Endodermal cell (in vitro differentiated cells): ENCODE measurements around the gene TSC22D2. TPM values are rescaled to one million over a fixed set of nuclear protein-coding genes. Genes with fewer than 3 reads are reported as not detected.

Experiments
- DNase-seq: peaks from one replicate; pipeline ENCODE4 v3.0.0-alpha.2; 2017
- H3K27ac ChIP-seq: 2 replicates; pipeline ENCODE4 v1.5.1; 2013; ENCODE audit warnings: mild to moderate bottlenecking, low read depth, low read length, moderate library complexity
- H3K27me3 ChIP-seq: 2 replicates; pipeline ENCODE4 v1.6.1; 2013; ENCODE audit warnings: mild to moderate bottlenecking, low read length, moderate library complexity; ENCODE audit not compliant: insufficient read depth, control insufficient read depth, poor library complexity, severe bottlenecking
- H3K36me3 ChIP-seq: 2 replicates; pipeline ENCODE4 v1.7.0; 2013; ENCODE audit warnings: mild to moderate bottlenecking, low read length, moderate library complexity; ENCODE audit not compliant: control insufficient read depth, insufficient read depth
- H3K4me1 ChIP-seq: one replicate; pipeline ENCODE4 v1.7.0; 2013; ENCODE audit warnings: low read length; ENCODE audit not compliant: control insufficient read depth, insufficient read depth
- H3K4me3 ChIP-seq: 2 replicates; pipeline ENCODE4 v1.5.1; 2013; ENCODE audit warnings: mild to moderate bottlenecking, low read length, moderate library complexity
- H3K9ac ChIP-seq: 2 replicates; pipeline ENCODE4 v1.6.1; 2013; ENCODE audit warnings: mild to moderate bottlenecking, low read length, moderate library complexity; ENCODE audit not compliant: poor library complexity, severe bottlenecking; ENCODE audit errors: extremely low read depth
- H3K9me3 ChIP-seq: 2 replicates; pipeline ENCODE4 v1.6.1; 2013; ENCODE audit warnings: mild to moderate bottlenecking, low read length, moderate library complexity; ENCODE audit not compliant: control insufficient read depth
- H3K27ac Mint-ChIP-seq: 2 replicates; pipeline ENCODE4 v1.8.0; 2020; ENCODE audit warnings: mixed read lengths
- H3K27me3 Mint-ChIP-seq: 2 replicates; pipeline ENCODE4 v1.8.0; 2021; ENCODE audit warnings: mild to moderate bottlenecking, mixed read lengths; ENCODE audit not compliant: insufficient read depth
- H3K36me3 Mint-ChIP-seq: 2 replicates; pipeline ENCODE4 v1.8.0; 2020; ENCODE audit warnings: low read depth, mixed read lengths
- H3K4me1 Mint-ChIP-seq: 2 replicates; pipeline ENCODE4 v1.8.0; 2020; ENCODE audit warnings: mixed read lengths
- H3K4me3 Mint-ChIP-seq: 2 replicates; pipeline ENCODE4 v1.8.0; 2020; ENCODE audit warnings: mild to moderate bottlenecking, moderate library complexity, mixed read lengths
- H3K9me3 Mint-ChIP-seq: 2 replicates; pipeline ENCODE4 v1.8.0; 2020; ENCODE audit warnings: mild to moderate bottlenecking, mixed read lengths
- WGBS, 2 experiments: methylation state at CpG; one replicate each; pipeline versions ENCODE4 v1.1.5 to v1.1.7; 2013; ENCODE audit warnings: missing lambda C conversion rate in 2 of 2, mixed read lengths in 1 of 2; ENCODE audit not compliant: insufficient coverage in 1 of 2, insufficient read length in 1 of 2; 5-methylcytosine and 5-hydroxymethylcytosine counted together
- total RNA-seq, 2 donors: library from RNA; stranded (reverse); fragmentation: NEBNext Ultra II Directional in 1 of 2; extraction: Animal tissue kit (Norgen Biotek cat#: 25700) in 1 of 2; gene quantifications; 2 replicates in 1 of 2; 3 replicates in 1 of 2; pipeline ENCODE4 v1.2.1, GENCODE V29; 2021
- TF ChIP-seq, protein P1 (sequence below): fragments of 200-600 bp; sonication (generic); conservative IDR thresholded peaks from 2 replicates; pipeline ENCODE4 v1.5.0; 2021; ENCODE audit warnings: antibody characterized with exemption, mild to moderate bottlenecking

TSC22D2 gene
- total RNA-seq, 2 donors from 2014 or later = 25.6 to 29.1 TPM

DNA sequence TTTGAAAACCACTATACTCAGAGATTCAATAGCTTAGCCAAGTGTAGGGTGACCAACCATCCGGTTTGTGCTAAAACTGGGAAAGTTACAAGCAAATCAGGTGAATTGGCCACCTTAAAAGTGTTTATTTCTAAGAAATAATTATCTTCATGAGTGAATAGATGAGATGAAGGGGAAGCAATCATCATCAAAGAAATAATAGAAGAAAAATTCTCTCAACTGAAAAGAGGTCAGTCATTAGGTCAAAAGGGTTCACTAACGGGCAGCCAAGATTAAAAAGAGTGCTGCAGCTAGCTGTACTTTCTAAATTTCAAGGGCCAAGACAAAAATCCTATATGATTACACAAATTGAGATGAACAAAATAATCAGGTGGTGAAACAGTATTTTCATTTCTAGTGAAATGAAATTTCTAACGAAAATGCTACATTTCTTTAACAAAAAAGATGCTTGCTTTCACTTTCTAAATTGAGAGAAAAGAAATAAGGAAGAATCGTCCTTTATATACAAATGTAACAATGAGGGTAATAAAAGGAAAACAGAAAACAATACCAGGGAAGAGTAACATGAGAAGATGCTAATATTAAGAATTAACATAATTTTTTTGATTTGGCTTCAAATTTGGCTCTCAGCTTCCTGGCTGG lies 34.7 kb upstream of the TSC22D2 start:
- Histone ChIP-seq H3K36me3 (no peaks in the 10 kb centered on the region), H3K4me1 (peaks cover 2% of the 10 kb centered on the region), H3K27ac (no peak overlapping the region), H3K27me3 (no peaks in the 10 kb centered on the region), H3K9ac (no peak overlapping the region), H3K9me3 (no peaks in the 10 kb centered on the region), H3K4me3 (no peak overlapping the region)
- DNase-seq = no peak
- Mint-ChIP-seq H3K9me3 (no peaks in the 10 kb centered on the region), H3K36me3 (no peaks in the 10 kb centered on the region), H3K4me1 (peaks cover 21% of the 10 kb centered on the region), H3K27me3 (no peaks in the 10 kb centered on the region), H3K4me3 (no peak overlapping the region), H3K27ac (no peak overlapping the region)
- 80 to 92% methylated on average over 1 to 4 of the region's 4 CpGs for WGBS, 2 experiments
- TF ChIP-seq, protein P1, sequence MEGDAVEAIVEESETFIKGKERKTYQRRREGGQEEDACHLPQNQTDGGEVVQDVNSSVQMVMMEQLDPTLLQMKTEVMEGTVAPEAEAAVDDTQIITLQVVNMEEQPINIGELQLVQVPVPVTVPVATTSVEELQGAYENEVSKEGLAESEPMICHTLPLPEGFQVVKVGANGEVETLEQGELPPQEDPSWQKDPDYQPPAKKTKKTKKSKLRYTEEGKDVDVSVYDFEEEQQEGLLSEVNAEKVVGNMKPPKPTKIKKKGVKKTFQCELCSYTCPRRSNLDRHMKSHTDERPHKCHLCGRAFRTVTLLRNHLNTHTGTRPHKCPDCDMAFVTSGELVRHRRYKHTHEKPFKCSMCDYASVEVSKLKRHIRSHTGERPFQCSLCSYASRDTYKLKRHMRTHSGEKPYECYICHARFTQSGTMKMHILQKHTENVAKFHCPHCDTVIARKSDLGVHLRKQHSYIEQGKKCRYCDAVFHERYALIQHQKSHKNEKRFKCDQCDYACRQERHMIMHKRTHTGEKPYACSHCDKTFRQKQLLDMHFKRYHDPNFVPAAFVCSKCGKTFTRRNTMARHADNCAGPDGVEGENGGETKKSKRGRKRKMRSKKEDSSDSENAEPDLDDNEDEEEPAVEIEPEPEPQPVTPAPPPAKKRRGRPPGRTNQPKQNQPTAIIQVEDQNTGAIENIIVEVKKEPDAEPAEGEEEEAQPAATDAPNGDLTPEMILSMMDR = no peak

DNA sequence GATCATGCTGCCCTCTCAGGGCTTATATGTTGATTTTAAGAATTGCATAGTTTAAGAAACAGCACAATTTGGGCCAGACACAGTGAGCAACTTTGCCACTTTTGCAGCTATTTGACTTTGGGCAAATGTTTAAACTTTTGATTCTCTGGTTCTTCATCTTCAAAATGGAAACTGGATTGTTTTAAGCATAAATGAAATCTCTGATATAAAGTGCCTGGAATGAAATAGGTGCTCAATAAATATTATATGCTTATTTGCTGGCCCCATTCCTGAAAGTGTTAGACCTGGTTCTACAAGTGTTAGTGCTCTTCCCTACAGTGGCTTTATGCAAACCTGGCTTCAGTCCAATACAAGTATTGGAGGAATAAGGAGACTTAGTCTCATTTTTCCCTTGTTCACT lies 33.1 kb upstream of the TSC22D2 start:
- Histone ChIP-seq H3K27me3 (no peaks in the 10 kb centered on the region), H3K9me3 (no peaks in the 10 kb centered on the region), H3K36me3 (no peaks in the 10 kb centered on the region), H3K27ac (no peak overlapping the region), H3K4me3 (no peak overlapping the region), H3K4me1 (peaks cover under 1% of the 10 kb centered on the region), H3K9ac (no peak overlapping the region)
- H3K4me1 Mint-ChIP-seq = peaks cover 19% of the 10 kb centered on the region
- H3K36me3 Mint-ChIP-seq = no peaks in the 10 kb centered on the region
- TF ChIP-seq, protein P1 = no peak
- H3K27ac Mint-ChIP-seq = no peak overlapping the region
- no peaks in the 10 kb centered on the region for H3K9me3 Mint-ChIP-seq
- DNase-seq = no peak
- no peak overlapping the region for H3K4me3 Mint-ChIP-seq
- no peaks in the 10 kb centered on the region for H3K27me3 Mint-ChIP-seq

DNA sequence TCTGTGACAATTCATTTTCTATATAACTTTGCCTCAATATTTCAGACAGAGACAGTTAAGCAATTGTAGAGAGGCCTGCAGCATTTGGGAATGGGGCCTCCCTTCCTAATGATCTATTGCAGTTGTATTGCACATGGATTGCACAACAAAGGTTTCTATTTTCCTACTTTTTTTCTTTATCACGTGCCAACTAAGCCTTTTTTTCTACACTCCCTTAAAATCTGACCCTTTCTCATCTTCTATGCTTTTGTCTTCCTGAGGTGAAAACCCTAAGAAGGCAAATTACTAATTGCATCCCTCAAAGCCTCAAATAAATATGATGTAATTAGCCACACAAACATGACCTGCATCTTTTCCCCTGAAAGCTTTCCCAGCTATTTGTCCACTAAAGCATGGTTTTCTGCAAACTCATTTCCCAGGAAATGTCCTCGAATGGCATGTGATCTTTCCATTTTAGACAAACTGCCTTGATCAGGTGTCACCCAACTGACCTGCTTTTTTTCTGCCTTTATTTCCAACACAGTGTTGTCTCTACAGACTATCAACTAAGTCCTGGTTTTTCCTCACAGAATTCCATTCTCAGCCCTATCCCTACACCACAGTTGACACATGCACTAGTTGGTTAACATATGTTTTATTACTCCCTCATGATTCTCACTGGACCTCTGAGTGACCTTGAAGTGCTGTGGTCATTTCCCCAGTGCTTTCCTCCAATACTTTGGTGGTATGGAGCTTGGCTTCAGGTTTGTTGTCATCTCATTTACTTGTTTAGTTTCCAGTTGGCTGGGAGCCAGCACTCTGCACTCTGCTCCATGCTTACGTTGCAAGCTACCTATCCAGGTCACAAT lies 31.9 kb upstream of the TSC22D2 start:
- no peaks in the 10 kb centered on the region for H3K9me3 Mint-ChIP-seq
- WGBS, 2 experiments = 80 to 100% methylated on average over 1 to 3 of the region's 3 CpGs
- no peaks in the 10 kb centered on the region for H3K36me3 ChIP-seq
- H3K4me3 ChIP-seq = no peak overlapping the region
- DNase-seq = no peak
- no peak overlapping the region for H3K27ac Mint-ChIP-seq
- no peaks in the 10 kb centered on the region for H3K27me3 Mint-ChIP-seq
- no peaks in the 10 kb centered on the region for H3K36me3 Mint-ChIP-seq
- TF ChIP-seq, protein P1 = no peak
- no peak overlapping the region for H3K4me3 Mint-ChIP-seq
- no peak overlapping the region for H3K27ac ChIP-seq
- no peaks in the 10 kb centered on the region for H3K4me1 ChIP-seq
- no peaks in the 10 kb centered on the region for H3K27me3 ChIP-seq
- no peak overlapping the region for H3K9ac ChIP-seq
- peaks cover 13% of the 10 kb centered on the region for H3K4me1 Mint-ChIP-seq
- no peaks in the 10 kb centered on the region for H3K9me3 ChIP-seq
